Neural crest cell (in vitro differentiated cells): Measurements from ENCODE around the gene HIP1. TPM values are rescaled to one million over a fixed set of nuclear protein-coding genes. Genes with fewer than 3 reads are reported as not detected.
"Not testable (repeated sequence)": the region's sequence is repeated elsewhere in the genome, so short reads cannot be mapped to it uniquely, and the experiment has no call there.

Source experiments
- DNase-seq: peaks from one replicate; pipeline ENCODE4 v3.0.0; 2021; ENCODE audit warnings: low read depth, mixed read lengths, low spot score
- H3K27ac Mint-ChIP-seq: one replicate; pipeline ENCODE4 v1.8.0; 2021; ENCODE audit warnings: mild to moderate bottlenecking, mixed read lengths; ENCODE audit not compliant: unreplicated experiment
- H3K27me3 Mint-ChIP-seq: 2 replicates; pipeline ENCODE4 v1.8.0; 2021; ENCODE audit warnings: low read depth, mild to moderate bottlenecking, mixed read lengths
- H3K36me3 Mint-ChIP-seq: 2 replicates; pipeline ENCODE4 v1.8.0; 2021; ENCODE audit warnings: low read depth, mild to moderate bottlenecking, mixed read lengths
- H3K4me1 Mint-ChIP-seq: 2 replicates; pipeline ENCODE4 v1.8.0; 2021; ENCODE audit warnings: mixed read lengths
- H3K4me3 Mint-ChIP-seq: one replicate; pipeline ENCODE4 v1.8.0; 2021; ENCODE audit warnings: mild to moderate bottlenecking, mixed read lengths
- H3K9me3 Mint-ChIP-seq: 2 replicates; pipeline ENCODE4 v1.8.0; 2021; ENCODE audit warnings: mixed read lengths
- CTCF ChIP-seq: fragments of 200-600 bp; sonication (generic); conservative IDR thresholded peaks from 2 replicates; pipeline ENCODE4 v1.5.0; 2021; ENCODE audit warnings: antibody characterized with exemption, mild to moderate bottlenecking
- total RNA-seq: library from RNA; stranded (reverse); gene quantifications from 2 replicates; pipeline ENCODE4 v1.2.1, GENCODE V29; 2021

Gene HIP1
- total RNA-seq, 1 donor from 2014 or later: 87.3 TPM

- H3K9me3 Mint-ChIP-seq: no peaks in the 10 kb centered on the region
- TF ChIP-seq CTCF: no peak
- H3K27ac Mint-ChIP-seq: no peak overlapping the region
- no peak for DNase-seq
- H3K36me3 Mint-ChIP-seq: no peaks in the 10 kb centered on the region
- no peak overlapping the region for H3K4me3 Mint-ChIP-seq
- H3K4me1 Mint-ChIP-seq: no peaks in the 10 kb centered on the region
- H3K27me3 Mint-ChIP-seq: no peaks in the 10 kb centered on the region
Measured at GRCh38 chr7:75718390-75719031, 20.2 kb downstream of the HIP1 start.

GRCh38 chr7:75717746-75718145, 21.0 kb downstream of the HIP1 start:
- H3K4me1 Mint-ChIP-seq, H3K27me3 Mint-ChIP-seq, H3K36me3 Mint-ChIP-seq, H3K9me3 Mint-ChIP-seq, DNase-seq, H3K27ac Mint-ChIP-seq, H3K4me3 Mint-ChIP-seq: not testable (repeated sequence)

GRCh38 chr7:75716992-75717626, 21.6 kb downstream of the HIP1 start:
- Mint-ChIP-seq H3K27me3 (no peaks in the 10 kb centered on the region), H3K4me1 (peaks cover 8% of the 10 kb centered on the region), H3K9me3 (no peaks in the 10 kb centered on the region), H3K36me3 (no peaks in the 10 kb centered on the region), H3K4me3 (no peak overlapping the region), H3K27ac (no peak overlapping the region)
- no peak for DNase-seq
- no peak for TF ChIP-seq CTCF

GRCh38 chr7:75715864-75716263, 22.9 kb downstream of the HIP1 start:
- no peak for TF ChIP-seq CTCF
- Mint-ChIP-seq H3K9me3 (no peaks in the 10 kb centered on the region), H3K4me1 (peaks cover 11% of the 10 kb centered on the region), H3K36me3 (no peaks in the 10 kb centered on the region), H3K27ac (no peak overlapping the region), H3K4me3 (no peak overlapping the region), H3K27me3 (no peaks in the 10 kb centered on the region)
- no peak for DNase-seq

- H3K36me3 Mint-ChIP-seq: peaks cover 11% of the 10 kb centered on the region
- peaks cover 11% of the 10 kb centered on the region for H3K4me1 Mint-ChIP-seq
- H3K4me3 Mint-ChIP-seq: no peak overlapping the region
- TF ChIP-seq CTCF: no peak
- DNase-seq: no peak
- H3K9me3 Mint-ChIP-seq: peaks cover 6% of the 10 kb centered on the region
- no peak overlapping the region for H3K27ac Mint-ChIP-seq
- H3K27me3 Mint-ChIP-seq: no peaks in the 10 kb centered on the region
Measured at GRCh38 chr7:75712517-75713361, 26.0 kb downstream of the HIP1 start.
